GM23248 (cell line): ENCODE data around the gene SNX13. TPM values are rescaled to one million over a fixed set of nuclear protein-coding genes. Genes with fewer than 3 reads are reported as not detected.

ENCODE experiments used
- DNase-seq: peaks from one replicate; pipeline ENCODE4 v3.0.0-alpha.2; 2015
- H2AFZ ChIP-seq: fragments of 200-600 bp; sonication (generic); 2 replicates; pipeline ENCODE4 v1.6.1; 2016; ENCODE audit warnings: antibody characterized with exemption
- H3F3A ChIP-seq: fragments of 200-600 bp; sonication (generic); 2 replicates; pipeline ENCODE4 v1.6.1; 2016; ENCODE audit warnings: mild to moderate bottlenecking, antibody characterized with exemption, mixed run types; ENCODE audit not compliant: insufficient read depth
- H3K27ac ChIP-seq: fragments of 200-600 bp; sonication (generic); 2 replicates; pipeline ENCODE4 v1.5.1; 2016; ENCODE audit warnings: mild to moderate bottlenecking
- H3K27me3 ChIP-seq: fragments of 200-600 bp; sonication (generic); replicated peaks from 2 replicates; pipeline ENCODE4 v1.6.1; 2016; ENCODE audit warnings: mild to moderate bottlenecking; ENCODE audit not compliant: insufficient read depth
- H3K36me3 ChIP-seq: fragments of 200-600 bp; sonication (generic); 2 replicates; pipeline ENCODE4 v1.6.1; 2016; ENCODE audit warnings: low read depth, mild to moderate bottlenecking
- H3K4me1 ChIP-seq: fragments of 200-600 bp; sonication (generic); 2 replicates; pipeline ENCODE4 v1.6.1; 2016; ENCODE audit warnings: mild to moderate bottlenecking; ENCODE audit not compliant: insufficient read depth
- H3K4me2 ChIP-seq: fragments of 200-600 bp; sonication (generic); one replicate; pipeline ENCODE4 v1.6.1; 2016; ENCODE audit warnings: mild to moderate bottlenecking; ENCODE audit not compliant: unreplicated experiment
- H3K4me3 ChIP-seq: fragments of 200-600 bp; sonication (generic); 2 replicates; pipeline ENCODE4 v1.5.1; 2016; ENCODE audit warnings: mild to moderate bottlenecking
- H3K79me2 ChIP-seq: fragments of 200-600 bp; sonication (generic); 2 replicates; pipeline ENCODE4 v1.6.1; 2016; ENCODE audit warnings: mild to moderate bottlenecking; ENCODE audit not compliant: insufficient read depth
- H3K9ac ChIP-seq: fragments of 200-600 bp; sonication (generic); 2 replicates; pipeline ENCODE4 v1.6.1; 2016; ENCODE audit warnings: mild to moderate bottlenecking
- H3K9me2 ChIP-seq: fragments of 200-600 bp; sonication (generic); 2 replicates; pipeline ENCODE4 v1.6.1; 2016; ENCODE audit warnings: mixed run types, mild to moderate bottlenecking, moderate library complexity; ENCODE audit not compliant: insufficient read depth
- H3K9me3 ChIP-seq: fragments of 200-600 bp; sonication (generic); one replicate; pipeline ENCODE4 v1.6.1; 2017; ENCODE audit warnings: low read depth
- H4K20me1 ChIP-seq: fragments of 200-600 bp; sonication (generic); 2 replicates; pipeline ENCODE4 v1.6.0; 2016; ENCODE audit not compliant: insufficient read depth
- EZH2 ChIP-seq: fragments of 200-600 bp; sonication (generic); IDR thresholded peaks from 2 replicates; pipeline ENCODE4 v1.6.1; 2018; ENCODE audit warnings: antibody characterized with exemption, mild to moderate bottlenecking; ENCODE audit not compliant: insufficient read depth, poor library complexity, severe bottlenecking
- EZH2phosphoT487 ChIP-seq: fragments of 200-600 bp; sonication (generic); IDR thresholded peaks from 2 replicates; pipeline ENCODE4 v1.6.1; 2018; ENCODE audit warnings: antibody characterized with exemption, moderate library complexity, mild to moderate bottlenecking, low read depth; ENCODE audit not compliant: insufficient read depth
- WGBS, 2 experiments: methylation state at CpG; one replicate each; pipeline ENCODE4 v1.1.6; 2015 to 2017; ENCODE audit warnings: low lambda C conversion rate in 2 of 2, low coverage in 1 of 2; ENCODE audit errors: missing lambda C conversion rate in 2 of 2; 5-methylcytosine and 5-hydroxymethylcytosine counted together
- in situ Hi-C: fragments of 300-500 bp; cut with MboI; formaldehyde crosslinking; loops from 2 replicates; pipeline ENCODE4 v1.15.0; 2020
- polyA plus RNA-seq: library from polyadenylated mRNA; unstranded; fragments of >200 nt; fragmentation: Nextera tagmentation; extraction: Ambion mirVana; gene quantifications from 2 replicates; pipeline ENCODE4 v1.2.1, GENCODE V29; 2016
- total RNA-seq: library from RNA; depleted of rRNA; stranded (reverse); fragments of >200 nt; shearing (Covaris generic); gene quantifications from 2 replicates; pipeline ENCODE4 v1.2.3, GENCODE V29; 2014

The SNX13 gene
- total and polyA plus RNA-seq, 2 experiments from 2014 or later, result 21.8 to 34.2 TPM

DNA sequence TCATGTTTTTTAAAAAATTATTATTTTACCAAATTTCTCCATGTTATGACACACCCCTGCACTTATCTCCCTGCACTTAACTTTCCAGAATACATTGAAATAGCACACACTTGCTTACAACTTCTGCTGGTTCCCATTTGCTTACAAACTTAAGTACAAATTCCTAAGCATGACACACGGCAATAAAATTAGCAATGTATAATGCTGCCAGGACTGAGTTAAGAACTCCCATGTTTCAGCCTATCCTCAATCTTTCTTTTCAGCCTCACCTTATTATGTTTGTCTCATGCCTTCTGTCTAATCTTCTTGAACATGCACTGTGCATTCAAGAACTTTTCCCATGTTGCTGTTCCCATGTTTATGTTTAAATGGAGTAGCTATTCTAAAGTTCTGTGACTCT lies 46.6 kb upstream of the SNX13 start:
- no peaks in the 10 kb centered on the region for H3K9me3 ChIP-seq
- H3K4me2 ChIP-seq, result peak overlapping the region; percentile 32
- no peaks in the 10 kb centered on the region for H3K79me2 ChIP-seq
- H2AFZ ChIP-seq, result peak overlapping the region; percentile 3; the same call in 1 of the 2 replicates
- in situ Hi-C loops, result no loop called here
- no peak overlapping the region for H3K27ac ChIP-seq
- no peak overlapping the region for H3K9ac ChIP-seq
- 0% methylated on average over 1 of the region's 1 CpG for WGBS, 2 experiments
- no peaks in the 10 kb centered on the region for H4K20me1 ChIP-seq
- H3K9me2 ChIP-seq, result no peaks in the 10 kb centered on the region
- no peak for TF ChIP-seq EZH2phosphoT487
- TF ChIP-seq EZH2, result no peak
- H3K27me3 ChIP-seq, result no peaks in the 10 kb centered on the region
- H3F3A ChIP-seq, result peaks cover 6% of the 10 kb centered on the region; the same call in 1 of the 2 replicates
- DNase-seq, result peak; percentile 81
- H3K4me3 ChIP-seq, result no peak overlapping the region
- H3K4me1 ChIP-seq, result peaks cover 10% of the 10 kb centered on the region
- H3K36me3 ChIP-seq, result no peaks in the 10 kb centered on the region

- H3K4me1 ChIP-seq, result peaks cover 10% of the 10 kb centered on the region
These were observed 45.4 kb upstream of the SNX13 start for GRCh38 chr7:17985473-17986239.

DNA sequence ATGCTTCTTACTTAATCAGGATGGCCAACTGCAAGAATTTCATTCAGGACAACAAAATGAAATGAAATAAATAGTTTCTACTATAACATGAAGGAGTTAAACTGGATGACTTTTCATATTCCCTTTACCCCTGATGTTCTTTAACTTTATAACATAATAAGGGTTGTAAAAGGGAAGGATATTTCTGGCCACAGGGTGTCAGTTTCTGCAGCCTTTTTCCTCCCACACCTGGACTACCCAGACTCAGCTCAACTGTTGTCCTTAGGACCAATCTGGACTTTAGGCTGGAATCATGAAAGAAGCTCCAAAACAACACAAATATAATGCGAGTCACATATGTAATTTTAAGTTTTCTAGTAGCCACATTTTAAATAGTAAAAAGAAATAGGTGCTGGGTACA lies 44.0 kb upstream of the SNX13 start:
- no peak overlapping the region for H3K27ac ChIP-seq
- TF ChIP-seq EZH2phosphoT487 (no peak), EZH2 (no peak)
- H3K36me3 ChIP-seq, result no peaks in the 10 kb centered on the region
- peaks cover 6% of the 10 kb centered on the region; the same call in 1 of the 2 replicates for H3F3A ChIP-seq
- H3K4me2 ChIP-seq, result no peak overlapping the region
- H4K20me1 ChIP-seq, result no peaks in the 10 kb centered on the region
- 40 to 56% methylated on average over 1 of the region's 1 CpG for WGBS, 2 experiments
- H3K27me3 ChIP-seq, result no peaks in the 10 kb centered on the region
- no peaks in the 10 kb centered on the region for H3K79me2 ChIP-seq
- no peaks in the 10 kb centered on the region for H3K9me3 ChIP-seq
- H3K9me2 ChIP-seq, result no peaks in the 10 kb centered on the region
- H3K9ac ChIP-seq, result no peak overlapping the region
- no peak for DNase-seq
- H3K4me3 ChIP-seq, result no peak overlapping the region
- in situ Hi-C loops, result no loop called here
- H2AFZ ChIP-seq, result no peak overlapping the region
- H3K4me1 ChIP-seq, result peaks cover 10% of the 10 kb centered on the region

More at GRCh38 chr7:17985473-17986239, 45.4 kb upstream of the SNX13 start:
- Histone ChIP-seq H3K9me3 (no peaks in the 10 kb centered on the region), H3K27ac (no peak overlapping the region), H3K4me3 (no peak overlapping the region), H3K4me2 (no peak overlapping the region), H2AFZ (no peak overlapping the region), H3K9ac (no peak overlapping the region), H3K27me3 (no peaks in the 10 kb centered on the region), H4K20me1 (no peaks in the 10 kb centered on the region), H3F3A (peaks cover 6% of the 10 kb centered on the region; the same call in 1 of the 2 replicates), H3K79me2 (no peaks in the 10 kb centered on the region), H3K9me2 (no peaks in the 10 kb centered on the region), H3K36me3 (no peaks in the 10 kb centered on the region)
- no peak for DNase-seq
- WGBS, 2 experiments, result 70 to 79% methylated on average over 6 of the region's 6 CpGs
- in situ Hi-C loops, result no loop called here
- TF ChIP-seq EZH2phosphoT487 (no peak), EZH2 (no peak)

- Histone ChIP-seq H3K4me1 (peaks cover 10% of the 10 kb centered on the region), H2AFZ (no peak overlapping the region), H3K27me3 (no peaks in the 10 kb centered on the region), H3F3A (peaks cover 6% of the 10 kb centered on the region; the same call in 1 of the 2 replicates), H3K4me3 (no peak overlapping the region), H3K36me3 (no peaks in the 10 kb centered on the region), H3K27ac (no peak overlapping the region), H3K4me2 (no peak overlapping the region), H3K9me3 (no peaks in the 10 kb centered on the region), H3K9me2 (no peaks in the 10 kb centered on the region), H4K20me1 (no peaks in the 10 kb centered on the region), H3K79me2 (no peaks in the 10 kb centered on the region), H3K9ac (no peak overlapping the region)
- in situ Hi-C loops, result no loop called here
- peak; percentile 7 for DNase-seq
- 19 to 20% methylated on average over 3 of the region's 3 CpGs for WGBS, 2 experiments
- TF ChIP-seq EZH2, result no peak
- TF ChIP-seq EZH2phosphoT487, result no peak
These were observed 43.1 kb upstream of the SNX13 start for GRCh38 chr7:17983221-17984062.
